GM19035 (cell line): ENCODE data around the gene CDH13.
A peak's percentile ranks its signal among the peaks of the same experiment; 100 is the strongest.

ENCODE experiments used
- ATAC-seq: cut with Tn5 transposase; IDR thresholded peaks from one replicate; pipeline ENCODE4 v1.9.1; 2021; ENCODE audit not compliant: unreplicated experiment

The CDH13 gene

DNA sequence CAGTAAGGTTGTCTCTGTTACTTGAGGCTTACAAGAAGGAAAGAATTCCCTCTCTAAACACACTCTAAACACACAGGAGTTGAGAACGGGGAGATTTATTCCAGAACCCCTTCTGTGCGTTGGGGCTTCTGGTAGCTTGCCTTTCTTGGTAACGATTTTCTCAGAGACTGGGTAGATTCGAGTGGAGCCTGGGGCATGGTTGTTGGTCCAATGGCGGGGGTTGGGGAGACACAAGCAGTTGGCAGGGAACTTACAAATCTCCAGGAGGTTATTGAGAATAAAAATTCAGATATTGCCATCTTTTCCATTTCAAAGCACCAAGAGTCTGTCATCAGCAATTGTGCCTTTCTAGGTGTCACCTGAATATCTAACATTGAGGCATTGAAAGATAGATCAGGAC lies 251.7 kb downstream of the CDH13 start:
- ATAC-seq: no peak

DNA sequence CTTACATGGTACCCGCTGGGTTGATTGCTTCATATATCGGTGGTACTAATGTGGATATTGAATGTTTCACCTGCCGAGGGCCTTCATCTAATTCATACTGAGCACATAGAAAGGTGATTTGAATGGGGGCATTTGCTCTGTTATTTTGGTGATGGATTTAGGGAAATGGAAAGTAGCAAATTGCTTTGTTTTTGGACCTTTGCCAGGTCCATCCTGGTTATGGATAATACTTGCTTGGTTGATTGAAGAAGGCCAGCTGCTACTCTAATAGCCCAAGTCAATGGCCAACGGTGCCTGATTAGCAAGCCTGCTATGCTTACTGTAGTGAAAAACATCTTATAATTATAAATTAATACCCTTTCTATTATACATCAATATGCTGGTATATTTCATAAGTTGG lies 253.6 kb downstream of the CDH13 start:
- ATAC-seq: no peak

DNA sequence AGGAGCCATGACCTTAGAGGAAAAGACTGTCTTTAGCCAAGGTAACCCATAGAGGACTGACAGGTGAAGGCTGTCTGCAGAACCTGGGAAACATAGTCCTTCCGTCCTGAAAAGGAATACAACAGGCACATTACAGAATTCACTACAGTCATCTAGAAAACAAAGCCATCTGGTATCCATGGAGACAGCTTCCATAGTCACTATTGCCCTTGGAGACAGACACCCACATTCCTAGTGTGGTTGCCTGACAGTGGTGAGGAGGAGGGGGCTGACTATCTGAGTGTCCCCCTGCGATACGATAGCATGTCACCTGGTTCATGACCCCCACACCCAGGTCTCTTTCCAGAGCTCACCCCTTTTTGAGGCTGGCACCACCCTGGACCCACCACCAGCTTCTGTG lies 254.7 kb downstream of the CDH13 start:
- no peak for ATAC-seq

DNA sequence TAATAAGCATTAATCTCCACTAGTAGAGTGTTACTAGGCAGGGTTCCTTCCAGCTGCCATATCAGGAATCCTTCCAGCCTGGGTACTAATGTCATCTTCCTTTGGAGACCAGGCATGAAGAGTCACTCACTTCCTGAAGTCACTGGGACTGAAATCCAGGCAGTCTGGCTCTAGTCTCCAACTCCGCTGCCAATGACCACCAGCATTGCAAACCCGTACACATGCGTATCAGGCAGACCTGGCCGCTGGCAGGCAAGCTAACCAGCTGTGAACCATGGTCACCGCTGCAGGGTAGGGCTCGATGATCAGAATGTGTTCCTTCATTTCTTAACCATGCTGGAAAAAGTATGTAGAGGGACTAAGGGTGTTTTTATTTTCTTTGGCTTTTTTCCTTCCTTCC lies 255.5 kb downstream of the CDH13 start:
- ATAC-seq: no peak

DNA sequence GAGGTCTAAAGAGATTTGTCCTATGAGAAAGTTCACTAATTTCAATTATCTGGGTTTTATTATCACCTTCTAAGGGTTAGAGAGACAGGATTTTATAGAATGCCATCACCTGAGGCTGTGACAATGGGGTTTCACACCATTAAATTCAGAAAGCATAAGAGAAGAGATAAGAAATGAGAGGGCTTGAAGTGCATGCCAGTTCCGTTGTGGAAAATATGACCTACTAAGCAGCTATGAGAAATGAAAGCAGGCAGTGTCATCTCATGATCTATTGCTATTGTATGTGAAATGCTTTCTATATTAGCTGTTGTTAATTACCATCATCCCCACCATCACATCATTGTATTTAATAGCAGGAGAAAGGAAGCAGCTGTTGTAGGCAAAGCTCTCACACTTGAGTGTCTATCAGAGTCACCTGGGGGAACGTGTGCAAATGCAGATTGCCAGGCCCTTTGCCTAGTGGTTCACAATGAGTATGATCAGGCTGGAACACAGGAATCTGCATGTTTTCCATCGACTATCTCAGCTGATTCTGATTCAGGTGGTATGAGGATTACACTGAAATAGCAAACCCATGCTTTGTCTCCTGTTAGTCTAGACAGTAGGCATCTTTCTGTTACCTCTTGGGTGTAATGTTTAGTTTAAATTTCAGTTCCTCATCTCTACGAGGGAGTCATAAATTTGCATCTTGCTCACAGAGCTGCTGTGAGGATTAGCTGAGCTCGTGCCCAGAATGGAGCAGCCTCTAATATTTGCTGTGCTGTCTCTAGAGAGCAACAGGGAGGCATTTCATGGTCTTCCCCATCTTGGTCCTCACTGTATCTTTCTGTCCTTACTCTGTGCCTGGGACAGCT lies 256.4 kb downstream of the CDH13 start:
- peak; percentile 59 for ATAC-seq

DNA sequence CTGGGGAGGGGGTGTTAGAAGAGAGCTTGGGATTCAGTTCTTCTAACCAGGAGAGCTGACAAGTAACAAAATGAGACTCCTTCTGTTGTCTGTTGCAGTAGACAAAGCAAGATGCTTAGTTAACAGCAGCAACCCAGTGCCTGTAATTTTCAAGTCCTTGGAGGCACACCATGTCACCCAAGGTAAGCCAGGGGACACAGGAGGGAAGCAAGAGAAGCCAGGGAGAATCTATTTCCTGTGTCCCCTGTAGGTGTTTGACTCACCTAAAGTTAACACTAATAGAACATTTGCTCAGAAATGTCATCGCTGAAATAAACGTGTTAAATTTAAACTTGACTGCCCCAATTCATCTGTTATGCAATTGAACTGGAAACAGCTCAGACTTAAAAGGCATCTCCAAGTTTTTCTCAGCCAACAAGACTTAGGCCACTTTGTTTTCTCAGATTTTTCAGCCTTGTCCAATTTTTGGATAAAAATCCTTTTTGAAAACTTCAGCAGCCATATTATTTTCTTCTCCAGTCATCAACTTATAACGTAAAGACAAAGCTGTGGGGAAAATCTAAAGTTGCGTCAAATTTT lies 257.6 kb downstream of the CDH13 start:
- ATAC-seq: no peak

DNA sequence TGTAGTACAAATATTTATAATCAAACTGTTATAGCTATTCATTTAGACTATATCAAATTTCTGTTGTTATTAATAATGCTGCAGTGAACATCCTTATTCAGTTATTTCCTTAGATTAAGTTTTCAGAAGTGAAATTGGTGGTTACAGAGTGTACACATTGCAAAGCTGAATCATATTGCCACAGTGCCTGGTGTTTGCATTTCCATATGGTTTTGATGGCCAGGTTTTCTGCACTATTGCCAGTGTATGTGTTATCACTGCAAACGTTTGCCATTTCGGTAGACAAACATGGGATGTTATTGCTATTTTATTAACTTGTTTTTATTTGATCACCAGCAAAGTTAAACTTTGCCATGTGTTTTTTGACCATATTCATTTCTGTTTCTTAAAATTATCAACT lies 259.4 kb downstream of the CDH13 start:
- no peak for ATAC-seq

DNA sequence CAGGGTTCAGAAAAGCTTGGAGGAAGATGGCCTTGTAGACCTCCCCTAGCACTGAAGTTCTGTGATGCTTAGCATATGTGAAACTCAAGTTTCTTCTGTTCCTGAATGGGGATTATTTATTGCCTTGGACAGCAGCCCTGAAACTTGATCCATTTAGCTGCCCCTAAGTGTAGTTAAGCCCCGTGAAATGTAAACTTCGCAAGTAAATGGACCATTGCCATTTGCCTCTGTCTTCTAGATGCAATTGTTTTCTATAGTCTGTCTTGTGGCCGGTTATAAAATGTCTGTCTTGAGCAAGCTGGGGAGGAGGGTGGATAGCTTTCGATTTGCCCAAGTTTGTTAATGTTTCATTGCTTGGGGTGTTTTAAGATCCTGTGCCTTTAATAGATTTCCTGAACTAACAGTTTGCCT lies 261.8 kb downstream of the CDH13 start:
- ATAC-seq: no peak

DNA sequence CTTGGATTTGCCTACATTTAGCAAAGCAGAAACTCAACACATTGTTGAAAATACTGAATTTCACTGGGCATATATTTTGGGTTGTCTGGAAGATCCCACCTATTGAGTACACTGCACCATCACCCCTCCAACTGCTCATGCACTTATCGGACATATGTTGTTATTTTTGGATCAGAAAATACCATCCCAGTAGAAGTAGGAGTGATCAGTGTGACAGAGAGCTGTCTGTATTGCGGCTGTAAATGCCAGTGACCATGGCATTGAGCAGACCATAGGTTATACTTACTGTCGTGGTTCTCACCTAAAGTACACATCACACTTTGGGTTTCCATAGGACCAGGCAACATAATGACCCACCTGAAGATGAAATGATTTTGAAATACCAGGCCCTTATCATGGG lies 264.7 kb downstream of the CDH13 start:
- ATAC-seq: no peak

DNA sequence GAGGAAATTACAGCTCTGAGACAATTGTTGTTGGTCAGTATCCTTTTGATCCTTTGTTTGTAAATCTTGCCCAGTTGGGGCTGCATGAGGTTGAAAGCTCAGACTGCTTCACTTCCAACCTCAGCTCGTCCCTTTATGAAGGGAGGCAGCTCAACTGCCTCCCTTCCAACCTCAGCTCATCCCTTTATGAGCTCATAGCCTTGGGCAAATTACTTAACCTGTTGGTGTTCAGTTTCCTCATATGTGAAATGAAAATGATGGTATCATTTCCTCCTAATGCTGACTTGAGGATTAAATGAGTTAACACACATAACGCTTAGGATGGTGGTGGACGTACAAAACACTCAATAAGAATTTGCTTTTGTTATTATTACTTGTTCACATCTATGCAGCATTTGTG lies 265.1 kb downstream of the CDH13 start:
- no peak for ATAC-seq

DNA sequence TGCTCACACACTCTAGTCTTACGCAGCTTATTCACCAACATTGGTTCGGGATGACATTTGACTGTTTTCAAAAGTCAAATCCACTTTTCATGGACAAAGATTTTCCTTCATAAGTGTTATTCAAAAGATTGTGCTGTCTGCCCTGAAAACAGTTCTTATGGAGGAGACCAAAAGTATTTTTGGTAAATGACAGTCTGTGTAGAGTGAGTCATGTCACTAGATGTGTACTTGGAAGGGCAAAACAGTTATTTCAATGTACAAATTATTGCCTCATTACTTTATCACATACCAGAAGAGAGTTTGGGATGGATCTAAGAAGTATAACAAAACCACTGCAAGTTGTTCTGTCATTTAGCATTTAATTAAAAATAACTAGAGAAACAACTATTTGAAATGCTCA lies 265.6 kb downstream of the CDH13 start:
- no peak for ATAC-seq

DNA sequence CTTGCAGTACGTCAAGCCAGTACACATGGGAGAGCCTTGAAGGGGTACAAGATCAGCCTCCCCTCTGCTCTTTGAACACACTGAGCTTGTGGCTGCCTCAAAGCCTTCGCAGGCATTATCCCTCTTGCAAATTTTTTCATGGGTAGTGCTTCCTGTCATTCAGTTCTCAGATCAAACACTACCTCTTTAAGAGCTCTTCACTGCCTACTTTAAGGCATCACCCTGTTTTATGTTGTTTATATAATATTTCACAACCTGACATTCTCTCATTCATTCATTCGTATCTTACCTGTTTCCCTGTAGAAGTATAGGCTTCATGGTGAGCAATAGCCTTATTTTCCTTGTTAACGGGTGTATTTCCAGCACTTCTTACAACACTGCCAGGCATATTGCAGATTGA lies 269.1 kb downstream of the CDH13 start:
- no peak for ATAC-seq

DNA sequence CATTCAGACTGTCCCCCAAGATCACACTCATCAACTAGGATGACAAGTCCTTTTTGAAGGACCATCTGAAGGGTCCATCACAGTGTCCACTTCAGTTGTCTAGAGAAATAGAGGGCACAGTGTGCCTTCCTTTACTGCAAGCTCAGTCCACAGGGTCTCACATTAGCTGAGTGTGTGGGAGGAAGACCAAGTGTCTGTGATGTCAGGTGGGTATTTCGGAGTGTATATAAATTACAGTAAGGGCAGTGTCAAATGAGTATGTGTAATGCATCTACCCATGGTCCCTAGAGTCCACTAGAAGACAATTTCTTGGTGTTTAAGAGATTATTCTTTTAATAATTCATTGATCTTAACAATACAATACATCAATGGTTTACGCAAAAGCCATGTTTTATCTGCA lies 272.2 kb downstream of the CDH13 start:
- no peak for ATAC-seq

DNA sequence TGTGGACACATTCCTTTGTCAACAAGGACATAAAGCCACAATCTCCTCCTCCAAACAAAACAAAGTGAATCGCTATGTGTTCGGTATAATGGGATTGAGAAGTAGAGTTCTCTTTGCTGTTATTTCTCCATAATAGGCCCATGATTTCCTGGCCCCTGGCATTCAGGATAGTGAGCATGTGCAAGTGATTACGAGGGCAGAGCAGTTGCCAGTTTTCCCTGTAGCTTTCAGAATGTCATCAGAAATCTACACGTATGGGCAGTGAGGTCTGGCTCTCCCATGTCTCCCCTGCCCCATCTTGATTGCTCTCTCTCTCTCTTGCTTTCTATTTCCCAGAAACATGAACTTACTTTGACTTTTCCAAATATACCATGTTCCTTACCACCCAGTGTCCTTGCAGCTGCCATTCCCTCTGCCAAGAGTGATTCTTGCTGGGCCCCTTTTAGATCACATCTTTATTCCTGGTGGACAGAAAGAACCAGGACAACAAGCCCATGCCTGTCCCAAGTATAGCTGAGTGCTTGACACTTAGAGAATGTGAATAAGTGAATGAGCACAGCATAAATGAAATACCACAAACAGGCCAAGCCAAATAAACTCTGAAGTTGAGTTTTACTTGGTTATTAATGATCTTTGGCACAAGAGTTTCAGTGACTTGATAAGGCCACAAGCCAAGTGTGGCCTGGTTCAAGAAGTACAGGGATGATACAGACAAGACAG lies 273.1 kb downstream of the CDH13 start:
- ATAC-seq: no peak

DNA sequence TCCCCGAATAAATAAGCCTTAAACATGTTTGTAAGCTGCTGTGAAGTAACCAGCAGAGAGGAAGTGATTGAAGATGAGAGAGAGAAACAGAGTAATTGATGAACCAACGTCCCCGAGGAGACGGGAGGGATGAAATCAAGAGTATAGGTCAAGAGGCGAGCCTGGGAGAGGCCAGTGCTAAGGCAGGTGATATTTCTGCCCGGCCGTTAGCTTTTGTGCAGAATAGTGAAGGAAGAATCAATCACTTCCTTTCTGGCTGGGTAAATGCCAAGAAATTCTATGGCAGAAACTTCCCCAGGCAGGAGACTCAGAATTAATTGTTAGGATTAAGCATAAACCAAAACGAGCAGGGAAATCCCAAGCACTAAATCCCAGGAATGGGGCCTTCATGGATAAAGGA lies 273.8 kb downstream of the CDH13 start:
- no peak for ATAC-seq

DNA sequence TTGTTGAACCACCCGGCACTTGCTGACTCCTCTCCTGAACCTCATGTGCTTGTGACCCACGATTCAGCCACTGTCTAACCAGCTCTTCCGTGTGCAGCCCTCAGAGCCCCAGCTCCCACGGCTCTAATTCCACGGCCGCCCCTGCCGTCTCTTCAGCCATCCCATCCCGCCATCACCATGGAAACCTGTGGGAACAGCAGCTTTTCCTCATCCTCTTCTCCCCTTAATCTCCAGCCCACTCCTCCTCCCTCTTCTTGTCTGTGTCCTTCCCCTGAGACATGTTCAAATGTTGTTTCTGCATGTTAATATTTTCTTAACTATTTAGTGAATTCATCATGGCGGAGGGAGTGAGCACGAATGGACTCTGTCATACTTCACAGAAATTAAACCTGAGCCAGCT lies 285.2 kb downstream of the CDH13 start:
- ATAC-seq: no peak

DNA sequence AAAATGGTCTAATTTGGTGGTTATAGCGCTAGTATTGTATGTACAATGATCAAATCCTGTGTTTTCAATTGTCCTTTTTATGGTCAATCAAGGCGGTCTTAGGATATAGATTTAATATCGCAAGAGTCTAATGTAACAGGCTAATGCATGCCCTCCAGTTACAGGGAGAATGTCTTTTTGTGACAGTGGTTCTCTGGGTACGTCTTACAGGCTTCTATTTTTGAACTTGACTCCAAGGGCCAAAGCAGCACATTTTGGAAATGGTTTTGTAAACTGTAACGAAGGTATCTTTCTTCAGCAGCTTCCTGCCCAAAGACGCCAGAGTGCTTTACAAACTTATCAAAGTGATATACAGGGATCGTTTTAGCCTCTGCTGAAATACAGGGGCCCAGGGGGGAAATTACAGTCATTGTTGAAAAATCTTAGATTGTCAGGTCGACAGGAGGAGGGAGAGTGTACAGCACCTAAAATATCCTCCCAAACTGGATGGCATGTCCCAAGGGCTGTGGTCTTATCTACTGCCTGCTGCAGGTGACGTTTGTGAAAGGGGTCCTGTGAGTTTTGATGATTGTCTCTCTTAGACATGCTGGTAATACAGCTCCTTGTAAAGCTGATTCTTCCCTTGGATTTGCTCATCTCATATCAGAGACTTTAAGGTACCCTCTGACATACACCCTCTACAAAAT lies 288.5 kb downstream of the CDH13 start:
- no peak for ATAC-seq

DNA sequence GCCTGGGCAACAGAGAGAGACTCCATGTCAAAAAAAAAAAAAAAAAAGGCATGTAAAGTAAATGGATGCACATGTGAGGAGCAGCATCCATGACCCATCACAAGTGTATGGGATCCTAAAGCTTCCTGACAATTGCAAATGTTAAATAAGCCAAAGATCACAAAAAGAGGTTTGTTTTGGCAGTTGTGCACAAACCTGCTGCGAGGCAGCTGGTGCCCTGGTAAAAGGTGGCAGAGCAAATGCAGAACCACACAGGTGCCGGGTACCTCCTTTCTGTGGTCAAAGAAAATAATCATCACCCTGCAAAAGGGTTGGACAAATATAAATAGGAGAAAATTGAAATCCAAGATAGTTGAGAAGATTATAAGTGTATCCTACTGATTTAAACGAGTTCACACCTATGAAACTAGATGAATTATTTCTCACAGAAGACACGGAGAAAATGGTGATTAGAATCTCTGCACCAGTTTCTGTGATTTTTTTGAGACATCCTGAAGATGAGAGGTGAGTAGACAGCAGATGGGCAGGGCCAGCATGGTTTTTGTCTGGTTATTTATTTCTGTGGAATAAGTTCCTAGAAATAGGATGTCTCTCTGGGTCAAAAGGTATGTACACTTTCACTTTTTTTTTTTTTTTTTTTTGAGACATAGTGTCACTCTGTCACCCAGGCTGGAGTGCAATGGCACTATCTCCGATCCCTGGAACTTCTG lies 291.3 kb downstream of the CDH13 start:
- ATAC-seq: no peak

DNA sequence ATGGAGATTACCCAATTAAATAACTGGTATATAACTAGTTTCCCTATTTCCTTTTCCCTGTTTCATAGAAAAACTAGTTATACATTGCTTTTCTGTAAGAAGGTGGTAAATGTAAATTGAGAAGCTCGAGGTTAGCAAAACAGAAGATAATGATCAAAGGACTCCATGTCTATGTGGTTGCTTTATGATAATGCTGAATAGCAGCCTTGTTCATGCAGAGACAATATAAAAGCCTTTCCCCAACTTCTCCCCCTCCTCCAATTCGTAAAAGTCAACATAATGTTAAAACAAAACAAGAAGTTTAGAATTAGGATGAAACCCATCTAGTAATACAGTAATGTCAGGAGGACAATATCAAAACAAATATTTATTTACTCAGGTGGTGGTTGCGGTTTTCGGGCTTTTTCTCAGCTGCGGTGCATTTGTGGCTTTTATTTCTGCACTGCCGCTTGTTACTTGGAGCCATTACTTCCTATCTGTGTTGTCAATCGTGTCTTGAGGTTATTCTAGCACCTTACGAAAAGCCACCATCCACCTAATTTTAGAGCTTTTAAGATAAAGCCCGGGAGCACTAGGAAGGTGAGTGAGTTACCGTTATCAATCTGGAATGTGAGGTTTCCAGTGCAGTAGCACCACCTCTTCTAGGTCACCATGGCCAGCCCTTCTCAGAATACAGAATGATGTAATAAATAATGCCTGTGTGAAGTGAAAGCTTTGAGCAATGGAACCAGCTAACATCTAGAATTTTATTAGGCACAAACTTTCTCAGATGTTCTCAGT lies 297.5 kb downstream of the CDH13 start:
- ATAC-seq: no peak

DNA sequence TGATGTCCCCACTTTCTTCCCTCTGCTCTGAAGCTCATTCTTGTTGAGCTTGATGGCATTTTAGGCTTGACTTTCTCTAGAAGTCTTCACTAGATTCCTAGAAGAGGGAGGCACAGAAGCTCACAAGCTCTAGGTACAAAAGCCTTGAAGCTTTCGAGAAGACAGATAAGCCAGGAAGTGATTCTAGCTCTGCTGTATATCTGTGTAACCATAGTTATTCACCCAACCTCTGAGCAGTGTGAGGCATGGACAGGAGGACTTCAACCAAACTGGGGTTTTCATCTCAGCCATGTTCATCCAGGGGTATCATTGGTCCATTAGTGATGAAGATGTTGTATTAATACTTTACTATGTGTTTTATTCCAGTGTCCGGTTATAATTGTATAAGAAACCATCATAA lies 299.7 kb downstream of the CDH13 start:
- ATAC-seq: no peak
